COLO668 (cell line): ENCODE measurements around the gene TMEM208.

Experiments
- DNase-seq: peaks from one replicate; lab custom pipeline; 2025; ENCODE audit not compliant: unreplicated experiment; lab: John Stamatoyannopoulos, UW

TMEM208 gene

DNA sequence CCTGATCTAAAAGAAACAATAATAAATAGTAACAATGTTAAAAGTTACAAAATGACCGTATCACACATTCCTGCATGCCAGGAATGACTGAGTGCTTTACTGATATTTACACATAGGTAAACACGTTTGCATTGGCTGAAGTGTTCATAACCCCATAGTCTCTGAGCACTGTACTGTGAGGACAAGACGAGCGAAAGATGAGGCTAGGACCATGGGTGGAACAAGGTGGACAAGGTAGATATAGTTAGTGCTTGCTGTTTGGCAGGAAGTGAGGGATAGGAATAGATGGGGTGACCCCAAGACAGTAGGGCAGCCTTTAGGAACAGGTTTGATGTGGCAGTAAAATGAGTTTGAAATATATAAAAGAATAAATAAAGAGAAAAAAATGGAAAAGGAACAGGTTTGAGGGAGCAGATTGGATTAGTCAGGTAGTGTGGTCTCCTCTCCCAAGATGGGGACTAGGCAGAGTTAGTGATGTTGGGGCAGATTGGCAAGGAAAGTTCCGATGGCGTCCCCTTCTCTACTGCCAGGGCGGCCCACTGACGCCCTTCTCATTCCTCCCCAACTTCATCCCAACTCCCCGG lies 35.4 kb upstream of the TMEM208 start:
- no peak for DNase-seq

DNA sequence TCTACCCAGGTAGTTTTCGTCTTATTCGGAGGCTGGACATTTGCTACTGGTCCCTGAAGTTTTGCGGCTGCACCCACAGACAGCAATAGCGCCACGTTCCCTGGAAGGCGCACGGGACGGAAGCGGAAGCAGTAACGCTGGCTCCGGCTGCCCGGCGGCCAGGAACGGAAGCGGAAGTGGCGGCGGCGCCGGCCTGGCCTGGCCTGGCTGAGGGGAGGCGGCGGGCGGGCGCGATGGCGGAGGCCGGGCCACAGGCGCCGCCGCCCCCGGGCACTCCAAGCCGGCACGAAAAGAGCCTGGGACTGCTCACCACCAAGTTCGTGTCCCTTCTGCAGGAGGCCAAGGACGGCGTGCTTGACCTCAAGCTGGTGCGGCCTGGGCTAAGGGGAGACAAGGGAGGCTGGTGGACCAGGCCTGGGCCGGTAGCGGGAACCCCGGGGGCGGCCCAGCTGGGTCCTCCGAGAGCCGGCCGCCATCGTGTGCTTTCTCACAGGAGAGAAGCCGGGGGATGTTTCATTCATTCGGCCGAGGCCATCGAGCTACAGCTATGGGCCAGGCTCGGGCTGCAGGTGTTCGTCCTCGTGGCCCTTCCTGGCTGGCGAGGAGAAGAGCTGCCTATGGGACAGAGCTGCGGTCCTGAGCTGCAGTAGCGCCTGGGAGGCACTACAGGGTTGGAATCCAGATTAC lies 34.8 kb upstream of the TMEM208 start, which contains the start of gene E2F4:
E2F4 (plus strand) TSS at position 161 of the 687 bp plus-strand sequence; CDS start at position 234, 73 bp downstream.
- peak; percentile 96 for DNase-seq

- DNase-seq = no peak
Observed at GRCh38 chr16:67192781-67193361, 34.1 kb upstream of the TMEM208 start.

DNA sequence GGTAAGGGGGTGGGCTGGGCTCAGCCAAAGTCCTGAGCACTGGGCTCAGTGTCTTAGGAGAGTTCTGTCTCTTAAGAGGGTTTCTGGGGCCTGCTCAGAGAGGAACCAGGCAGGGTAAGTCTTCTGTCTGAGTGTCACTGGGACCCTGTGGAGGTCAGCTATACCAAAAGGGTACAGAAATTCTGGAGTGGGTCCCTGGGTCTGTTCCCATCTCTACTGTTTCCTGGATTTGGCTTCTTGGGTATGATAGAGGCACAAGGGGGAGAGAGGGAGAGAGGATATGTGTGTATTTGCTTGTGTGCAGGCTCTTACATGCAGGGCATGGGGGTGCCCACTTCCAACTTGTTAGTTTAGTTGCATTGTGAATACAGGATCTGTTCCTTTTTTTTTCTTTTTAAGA lies 33.4 kb upstream of the TMEM208 start:
- no peak for DNase-seq

DNA sequence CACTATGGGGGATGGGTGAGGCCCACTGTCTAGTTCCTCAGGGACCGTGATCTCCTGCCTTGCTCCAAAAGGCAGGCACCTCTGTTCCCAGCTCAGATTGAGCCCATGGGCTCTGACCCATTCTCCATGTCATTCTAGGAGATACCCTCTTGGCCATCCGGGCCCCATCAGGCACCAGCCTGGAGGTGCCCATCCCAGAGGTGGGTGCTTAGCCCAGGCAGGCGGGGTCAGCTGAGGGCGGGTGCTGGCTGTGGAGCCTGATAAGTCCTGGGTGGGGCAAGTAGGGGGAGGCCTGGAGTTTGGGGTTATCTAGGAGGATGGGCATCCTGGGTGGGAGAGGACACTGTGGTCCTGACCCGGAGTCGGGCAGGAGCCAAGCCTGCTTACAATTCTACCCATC lies 32.7 kb upstream of the TMEM208 start:
- DNase-seq = no peak

DNA sequence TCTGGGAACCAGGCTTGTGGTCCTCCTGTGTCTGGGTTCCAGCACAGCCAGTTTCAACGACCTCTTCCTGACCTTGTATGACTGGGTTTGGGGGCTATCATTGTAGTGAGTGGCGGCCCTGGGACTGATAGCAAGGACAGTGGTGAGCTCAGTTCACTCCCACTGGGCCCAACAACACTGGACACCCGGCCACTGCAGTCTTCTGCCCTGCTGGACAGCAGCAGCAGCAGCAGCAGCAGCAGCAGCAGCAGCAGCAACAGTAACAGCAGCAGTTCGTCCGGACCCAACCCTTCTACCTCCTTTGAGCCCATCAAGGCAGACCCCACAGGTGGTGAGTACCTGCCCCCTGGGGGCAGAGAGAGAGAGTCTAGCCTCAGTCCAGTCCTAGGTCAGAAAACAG lies 31.3 kb upstream of the TMEM208 start:
- no peak for DNase-seq

- DNase-seq = no peak
Observed at GRCh38 chr16:67196881-67197280, 30.0 kb upstream of the TMEM208 start.

DNA sequence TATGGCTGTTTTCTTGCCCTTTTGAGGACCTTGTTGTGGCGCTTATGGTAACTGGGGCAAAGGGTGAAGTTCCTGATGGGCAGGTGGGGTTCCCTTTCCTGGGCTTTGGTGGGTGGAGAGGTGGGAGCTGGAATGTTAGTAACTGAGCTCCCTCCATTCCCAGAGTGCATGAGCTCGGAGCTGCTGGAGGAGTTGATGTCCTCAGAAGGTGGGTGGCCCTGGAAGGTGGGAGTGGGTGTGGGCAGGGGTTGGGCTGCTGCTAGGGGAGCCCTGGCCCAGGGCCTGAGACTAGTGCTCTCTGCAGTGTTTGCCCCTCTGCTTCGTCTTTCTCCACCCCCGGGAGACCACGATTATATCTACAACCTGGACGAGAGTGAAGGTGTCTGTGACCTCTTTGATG lies 29.2 kb upstream of the TMEM208 start:
- DNase-seq = no peak

GRCh38 chr16:67198238-67198734 lies 28.6 kb upstream of the TMEM208 start:
- peak; percentile 40 for DNase-seq

- DNase-seq = peak; percentile 71
Observed at GRCh38 chr16:67199011-67199807, 27.7 kb upstream of the TMEM208 start, which contains the start of gene ELMO3. ELMO3 (plus strand) TSS chr16:67199131; CDS start chr16:67199327, 196 bp downstream.

DNA sequence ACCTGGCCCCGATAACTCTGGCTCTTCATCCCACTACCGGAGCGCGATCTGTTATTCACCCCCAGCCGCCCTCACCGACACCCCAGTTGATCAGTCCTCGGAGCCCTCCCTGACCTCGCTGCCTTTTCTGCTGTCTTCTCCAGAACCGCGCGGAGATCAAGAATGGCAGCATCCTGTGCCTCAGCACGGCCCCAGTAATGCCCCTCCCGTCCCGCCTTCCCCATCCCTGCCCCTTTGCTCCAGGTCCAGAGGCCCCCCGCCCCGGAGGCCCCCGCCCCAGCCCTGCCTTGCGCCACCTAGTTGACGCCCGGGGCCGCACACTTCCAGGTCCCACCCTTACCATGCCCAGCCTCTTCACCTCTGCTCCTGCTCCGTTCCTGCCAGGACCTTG lies 27.1 kb upstream of the TMEM208 start:
- DNase-seq = no peak

- DNase-seq = no peak
Observed at GRCh38 chr16:67200491-67200890, 26.4 kb upstream of the TMEM208 start.

GRCh38 chr16:67201411-67202345 lies 25.3 kb upstream of the TMEM208 start:
- no peak for DNase-seq

DNA sequence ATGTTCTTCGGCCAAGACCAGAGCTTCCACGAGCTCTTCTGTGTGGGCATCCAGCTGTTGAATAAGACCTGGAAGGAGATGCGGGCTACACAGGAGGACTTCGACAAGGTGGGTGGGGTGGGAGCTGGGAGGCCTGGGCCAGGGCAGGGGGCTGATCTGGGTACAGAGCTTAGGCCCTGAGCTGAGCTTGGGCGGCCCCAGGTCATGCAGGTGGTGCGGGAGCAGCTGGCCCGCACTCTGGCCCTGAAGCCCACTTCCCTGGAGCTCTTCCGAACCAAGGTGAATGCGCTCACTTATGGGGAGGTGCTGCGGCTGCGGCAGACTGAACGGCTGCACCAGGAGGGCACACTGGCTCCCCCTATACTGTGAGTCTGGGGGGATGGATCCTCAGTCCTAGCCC lies 24.5 kb upstream of the TMEM208 start:
- no peak for DNase-seq

- DNase-seq = no peak
Observed at GRCh38 chr16:67202956-67203493, 23.9 kb upstream of the TMEM208 start.

- DNase-seq = no peak
Observed at GRCh38 chr16:67204076-67204475, 22.9 kb upstream of the TMEM208 start.

DNA sequence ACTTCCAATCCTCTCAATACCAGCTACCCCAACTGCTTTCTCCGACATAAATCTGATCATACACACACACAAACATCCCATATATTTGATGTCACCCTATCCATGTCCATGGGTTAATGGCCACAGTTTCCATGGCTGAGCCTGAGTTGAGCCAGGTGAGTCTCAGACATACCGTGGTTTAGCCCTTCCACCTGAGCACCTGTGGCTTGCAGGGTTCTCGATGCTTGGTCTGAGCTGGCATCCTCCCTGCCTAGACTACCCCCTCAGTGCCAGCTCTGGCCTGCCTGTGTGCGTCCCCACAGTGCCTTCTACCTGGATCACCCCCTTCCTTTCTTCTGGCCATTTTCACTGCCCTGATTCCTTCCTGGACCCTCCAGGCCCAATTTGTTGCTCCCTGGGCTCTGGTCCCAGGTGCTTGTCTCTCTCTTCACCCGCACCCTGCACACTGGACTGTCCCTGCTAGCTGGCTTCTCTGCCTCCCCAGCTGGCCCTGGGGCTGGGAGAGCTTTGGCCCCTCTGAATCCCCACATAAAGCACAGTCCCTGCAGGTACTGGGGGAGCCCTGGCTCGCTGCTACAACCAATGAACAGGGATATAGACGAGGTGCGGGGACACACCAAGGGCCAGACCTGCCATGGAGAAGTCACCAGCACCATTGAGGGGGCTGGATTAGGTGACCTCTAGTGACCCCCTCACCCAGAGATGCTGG lies 20.6 kb upstream of the TMEM208 start:
- DNase-seq = no peak

DNA sequence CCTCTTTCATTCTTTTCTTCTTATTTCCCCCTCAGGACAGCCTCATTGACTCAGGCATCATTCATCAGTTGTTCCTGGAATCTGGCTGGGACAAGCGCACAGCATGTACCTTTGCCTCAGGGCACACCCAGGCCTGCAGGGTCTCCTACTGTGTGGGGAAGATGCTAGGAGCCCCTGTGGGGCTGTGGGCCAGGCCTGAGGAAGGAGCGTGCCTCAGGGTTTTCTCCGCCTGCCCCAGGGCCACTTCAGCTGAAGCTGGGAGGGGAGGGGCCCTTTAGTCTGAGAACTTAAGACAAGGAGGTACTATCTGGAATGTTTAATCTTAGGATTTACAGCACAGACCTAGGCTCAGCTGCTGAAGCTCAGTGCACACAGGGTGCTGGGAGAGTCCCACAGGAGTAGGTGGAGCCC lies 20.1 kb upstream of the TMEM208 start:
- no peak for DNase-seq
